Measurements from ENCODE around the gene SYTL3.
"Not testable (repeated sequence)": the region's sequence is repeated elsewhere in the genome, so short reads cannot be mapped to it uniquely, and the experiment has no call there.

Gene SYTL3

GRCh38 chr6:158625881-158626305 lies 24.0 kb upstream of the SYTL3 start:
- Histone ChIP-seq H3K27me3 (ENCODE audit: control insufficient read depth, insufficient read depth, low read length) (no peaks in the 10 kb centered on the region), H3K36me3 (ENCODE audit: control insufficient read depth, low read depth, low read length) (peaks cover 42% of the 10 kb centered on the region), H3K9me3 (ENCODE audit: control insufficient read depth, low read depth, low read length) (no peaks in the 10 kb centered on the region)

GRCh38 chr6:158626360-158627167 lies 23.3 kb upstream of the SYTL3 start:
- Histone ChIP-seq H3K27me3 (ENCODE audit: control insufficient read depth, insufficient read depth, low read length) (no peaks in the 10 kb centered on the region), H3K36me3 (ENCODE audit: control insufficient read depth, low read depth, low read length) (peaks cover 40% of the 10 kb centered on the region), H3K4me1 (ENCODE audit: control insufficient read depth, low read depth, low read length) (peaks cover 3% of the 10 kb centered on the region), H3K4me3 (ENCODE audit: low read length) (no peak overlapping the region), H3K9ac (ENCODE audit: low read length) (no peak overlapping the region), H3K9me3 (ENCODE audit: control insufficient read depth, low read depth, low read length) (no peaks in the 10 kb centered on the region), H3K27ac (ENCODE audit: low read length) (no peak overlapping the region)

More at GRCh38 chr6:158625881-158626305, 24.0 kb upstream of the SYTL3 start:
- Histone ChIP-seq H3K4me1 (ENCODE audit: control insufficient read depth, low read depth, low read length) (peaks cover 3% of the 10 kb centered on the region), H3K9ac (ENCODE audit: low read length) (no peak overlapping the region), H3K27ac (ENCODE audit: low read length) (no peak overlapping the region), H3K4me3 (ENCODE audit: low read length) (no peak overlapping the region)

- Histone ChIP-seq H3K9me3 (ENCODE audit: control insufficient read depth, low read depth, low read length) (no peaks in the 10 kb centered on the region), H3K36me3 (ENCODE audit: control insufficient read depth, low read depth, low read length) (peaks cover 46% of the 10 kb centered on the region), H3K4me1 (ENCODE audit: control insufficient read depth, low read depth, low read length) (peaks cover 3% of the 10 kb centered on the region), H3K4me3 (ENCODE audit: low read length) (no peak overlapping the region), H3K27ac (ENCODE audit: low read length) (no peak overlapping the region), H3K27me3 (ENCODE audit: control insufficient read depth, insufficient read depth, low read length) (no peaks in the 10 kb centered on the region), H3K9ac (ENCODE audit: low read length) (no peak overlapping the region)
These were observed 22.5 kb upstream of the SYTL3 start for GRCh38 chr6:158627168-158627939.

- H3K9me3 ChIP-seq (ENCODE audit: control insufficient read depth, low read depth, low read length): no peaks in the 10 kb centered on the region
- peaks cover 3% of the 10 kb centered on the region for H3K4me1 ChIP-seq (ENCODE audit: control insufficient read depth, low read depth, low read length)
- no peaks in the 10 kb centered on the region for H3K27me3 ChIP-seq (ENCODE audit: control insufficient read depth, insufficient read depth, low read length)
- no peak overlapping the region for H3K4me3 ChIP-seq (ENCODE audit: low read length)
- H3K9ac ChIP-seq (ENCODE audit: low read length): no peak overlapping the region
- no peak overlapping the region for H3K27ac ChIP-seq (ENCODE audit: low read length)
- peaks cover 43% of the 10 kb centered on the region for H3K36me3 ChIP-seq (ENCODE audit: control insufficient read depth, low read depth, low read length)
These were observed 22.0 kb upstream of the SYTL3 start for GRCh38 chr6:158627940-158628211.

- Histone ChIP-seq H3K36me3 (ENCODE audit: control insufficient read depth, low read depth, low read length) (peaks cover 46% of the 10 kb centered on the region), H3K4me1 (ENCODE audit: control insufficient read depth, low read depth, low read length) (peaks cover 3% of the 10 kb centered on the region)
These were observed 21.3 kb upstream of the SYTL3 start for GRCh38 chr6:158628542-158628941.

GRCh38 chr6:158629367-158630221 lies 20.3 kb upstream of the SYTL3 start:
- peaks cover 48% of the 10 kb centered on the region for H3K36me3 ChIP-seq (ENCODE audit: control insufficient read depth, low read depth, low read length)
- peaks cover 3% of the 10 kb centered on the region for H3K4me1 ChIP-seq (ENCODE audit: control insufficient read depth, low read depth, low read length)
- no peak overlapping the region for H3K27ac ChIP-seq (ENCODE audit: low read length)
- no peak overlapping the region for H3K9ac ChIP-seq (ENCODE audit: low read length)
- H3K9me3 ChIP-seq (ENCODE audit: control insufficient read depth, low read depth, low read length): no peaks in the 10 kb centered on the region
- no peak overlapping the region for H3K4me3 ChIP-seq (ENCODE audit: low read length)
- no peaks in the 10 kb centered on the region for H3K27me3 ChIP-seq (ENCODE audit: control insufficient read depth, insufficient read depth, low read length)

More at GRCh38 chr6:158628542-158628941, 21.3 kb upstream of the SYTL3 start:
- H3K27me3 ChIP-seq (ENCODE audit: control insufficient read depth, insufficient read depth, low read length): no peaks in the 10 kb centered on the region
- no peak overlapping the region for H3K9ac ChIP-seq (ENCODE audit: low read length)
- no peaks in the 10 kb centered on the region for H3K9me3 ChIP-seq (ENCODE audit: control insufficient read depth, low read depth, low read length)
- H3K27ac ChIP-seq (ENCODE audit: low read length): no peak overlapping the region
- no peak overlapping the region for H3K4me3 ChIP-seq (ENCODE audit: low read length)

- H3K27me3 ChIP-seq (ENCODE audit: control insufficient read depth, insufficient read depth, low read length): no peaks in the 10 kb centered on the region
- H3K4me3 ChIP-seq (ENCODE audit: low read length): no peak overlapping the region
- H3K9me3 ChIP-seq (ENCODE audit: control insufficient read depth, low read depth, low read length): no peaks in the 10 kb centered on the region
- peaks cover 3% of the 10 kb centered on the region for H3K4me1 ChIP-seq (ENCODE audit: control insufficient read depth, low read depth, low read length)
- H3K27ac ChIP-seq (ENCODE audit: low read length): no peak overlapping the region
- no peak overlapping the region for H3K9ac ChIP-seq (ENCODE audit: low read length)
- H3K36me3 ChIP-seq (ENCODE audit: control insufficient read depth, low read depth, low read length): peaks cover 46% of the 10 kb centered on the region
These were observed 18.8 kb upstream of the SYTL3 start for GRCh38 chr6:158630938-158631616.

- no peak overlapping the region for H3K9ac ChIP-seq (ENCODE audit: low read length)
- peaks cover 3% of the 10 kb centered on the region for H3K4me1 ChIP-seq (ENCODE audit: control insufficient read depth, low read depth, low read length)
- no peaks in the 10 kb centered on the region for H3K9me3 ChIP-seq (ENCODE audit: control insufficient read depth, low read depth, low read length)
- H3K27me3 ChIP-seq (ENCODE audit: control insufficient read depth, insufficient read depth, low read length): no peaks in the 10 kb centered on the region
- H3K27ac ChIP-seq (ENCODE audit: low read length): no peak overlapping the region
- H3K36me3 ChIP-seq (ENCODE audit: control insufficient read depth, low read depth, low read length): peaks cover 44% of the 10 kb centered on the region
- no peak overlapping the region for H3K4me3 ChIP-seq (ENCODE audit: low read length)
These were observed 17.9 kb upstream of the SYTL3 start for GRCh38 chr6:158631678-158632537.

GRCh38 chr6:158632538-158633119 lies 17.2 kb upstream of the SYTL3 start:
- H3K27ac ChIP-seq (ENCODE audit: low read length); H3K27me3 ChIP-seq (ENCODE audit: control insufficient read depth, insufficient read depth, low read length); H3K4me1 ChIP-seq (ENCODE audit: control insufficient read depth, low read depth, low read length); H3K9me3 ChIP-seq (ENCODE audit: control insufficient read depth, low read depth, low read length); H3K9ac ChIP-seq (ENCODE audit: low read length); H3K4me3 ChIP-seq (ENCODE audit: low read length): not testable (repeated sequence)
- H3K36me3 ChIP-seq (ENCODE audit: control insufficient read depth, low read depth, low read length): peaks cover 41% of the 10 kb centered on the region

GRCh38 chr6:158633127-158633526 lies 16.7 kb upstream of the SYTL3 start:
- Histone ChIP-seq H3K9ac (ENCODE audit: low read length) (no peak overlapping the region), H3K9me3 (ENCODE audit: control insufficient read depth, low read depth, low read length) (no peaks in the 10 kb centered on the region), H3K4me1 (ENCODE audit: control insufficient read depth, low read depth, low read length) (peaks cover 3% of the 10 kb centered on the region), H3K27ac (ENCODE audit: low read length) (no peak overlapping the region), H3K4me3 (ENCODE audit: low read length) (no peak overlapping the region), H3K36me3 (ENCODE audit: control insufficient read depth, low read depth, low read length) (peaks cover 41% of the 10 kb centered on the region), H3K27me3 (ENCODE audit: control insufficient read depth, insufficient read depth, low read length) (no peaks in the 10 kb centered on the region)
